Neural cell (in vitro differentiated cells): Measurements from ENCODE around the gene FAM163B. TPM values are rescaled to one million over a fixed set of nuclear protein-coding genes. Genes with fewer than 3 reads are reported as not detected.

Experiments
- H2AFZ ChIP-seq: fragments of 200-600, 300-800 bp; sonication (generic), shearing (Covaris generic); 2 replicates; pipeline ENCODE4 v1.6.0; 2014; ENCODE audit warnings: low read depth, mild to moderate bottlenecking, antibody characterized with exemption, low read length, moderate library complexity
- H3F3A ChIP-seq: fragments of 200-600 bp; shearing (Covaris generic); 2 replicates; pipeline ENCODE4 v1.6.1; 2016; ENCODE audit warnings: mild to moderate bottlenecking, moderate library complexity, mixed read lengths, antibody characterized with exemption, low read length; ENCODE audit not compliant: insufficient read depth, poor library complexity, severe bottlenecking
- H3K27ac ChIP-seq: fragments of 200-600, 300-800 bp; sonication (generic), shearing (Covaris generic); 2 replicates; pipeline ENCODE4 v1.5.1; 2014; ENCODE audit warnings: mild to moderate bottlenecking, low read length, moderate library complexity
- H3K27me3 ChIP-seq: fragments of 300-800, 200-600 bp; sonication (generic), shearing (Covaris generic); 2 replicates; pipeline ENCODE4 v1.6.0; 2014; ENCODE audit warnings: mild to moderate bottlenecking, low read depth, low read length, moderate library complexity; ENCODE audit not compliant: insufficient read depth
- H3K36me3 ChIP-seq: fragments of 300-800, 200-600 bp; sonication (generic), shearing (Covaris generic); 2 replicates; pipeline ENCODE4 v1.5.1; 2014; ENCODE audit warnings: mild to moderate bottlenecking, antibody characterized with exemption, low read length, moderate library complexity; ENCODE audit not compliant: insufficient read depth
- H3K4me2 ChIP-seq: fragments of 300-800, 200-600 bp; sonication (generic), shearing (Covaris generic); 2 replicates; pipeline ENCODE4 v1.6.0; 2014; ENCODE audit warnings: mild to moderate bottlenecking, low read length
- H3K4me3 ChIP-seq: fragments of 300-800, 200-600 bp; sonication (generic), shearing (Covaris generic); 2 replicates; pipeline ENCODE4 v1.5.1; 2014; ENCODE audit warnings: mild to moderate bottlenecking, low read length, moderate library complexity
- H3K79me2 ChIP-seq: fragments of 200-600 bp; shearing (Covaris generic); replicated peaks from 2 replicates; pipeline ENCODE4 v1.6.0; 2014; ENCODE audit warnings: mild to moderate bottlenecking, low read length, moderate library complexity; ENCODE audit not compliant: insufficient read depth
- H3K9ac ChIP-seq: fragments of 300-800, 200-600 bp; sonication (generic), shearing (Covaris generic); 2 replicates; pipeline ENCODE4 v1.6.1; 2016; ENCODE audit warnings: mild to moderate bottlenecking, low read length, mixed read lengths
- H3K9me2 ChIP-seq: fragments of 200-600 bp; shearing (Covaris generic); 2 replicates; pipeline ENCODE4 v1.6.1; 2016; ENCODE audit warnings: mild to moderate bottlenecking, low read length, mixed read lengths; ENCODE audit not compliant: insufficient read depth
- H3K9me3 ChIP-seq: fragments of 200-600, 300-800 bp; sonication (generic), shearing (Covaris generic); 2 replicates; pipeline ENCODE4 v1.6.1; 2016; ENCODE audit warnings: mild to moderate bottlenecking, mixed run types, low read length, moderate library complexity, mixed read lengths
- H4K20me1 ChIP-seq: fragments of 200-600 bp; shearing (Covaris generic); 2 replicates; pipeline ENCODE4 v1.6.1; 2016; ENCODE audit warnings: mild to moderate bottlenecking, mixed run types; ENCODE audit not compliant: insufficient read depth
- CTCF ChIP-seq: fragments of 450-650 bp; IDR thresholded peaks from 2 replicates; pipeline ENCODE4 v1.5.1; 2014; ENCODE audit warnings: antibody characterized with exemption, mild to moderate bottlenecking, moderate library complexity; ENCODE audit not compliant: poor library complexity, severe bottlenecking
- EP300 ChIP-seq: fragments of 450-650 bp; conservative IDR thresholded peaks from 2 replicates; pipeline ENCODE4 v1.6.1; 2014; ENCODE audit warnings: antibody characterized with exemption, mild to moderate bottlenecking, moderate library complexity; ENCODE audit not compliant: poor library complexity, severe bottlenecking
- EZH2 ChIP-seq: fragments of 200-600, 300-800 bp; shearing (Covaris generic), sonication (generic); IDR thresholded peaks from 2 replicates; pipeline ENCODE4 v1.6.1; 2014; ENCODE audit warnings: antibody characterized with exemption, low read length, borderline replicate concordance, mild to moderate bottlenecking; ENCODE audit not compliant: insufficient read depth, poor library complexity, severe bottlenecking
- MXI1 ChIP-seq: fragments of 450-650 bp; conservative IDR thresholded peaks from 2 replicates; pipeline ENCODE4 v1.6.1; 2014; ENCODE audit warnings: antibody characterized with exemption, mild to moderate bottlenecking; ENCODE audit not compliant: poor library complexity, severe bottlenecking
- POLR2AphosphoS5 ChIP-seq: IDR thresholded peaks from 2 replicates; pipeline ENCODE4 v1.6.1; 2012
- RAD21 ChIP-seq: fragments of 450-650 bp; conservative IDR thresholded peaks from 2 replicates; pipeline ENCODE4 v1.6.1; 2014; ENCODE audit warnings: antibody characterized with exemption, mild to moderate bottlenecking, moderate library complexity
- REST ChIP-seq: IDR thresholded peaks from 2 replicates; pipeline ENCODE4 v1.6.1; 2012; ENCODE audit warnings: borderline replicate concordance
- SMC3 ChIP-seq: fragments of 450-650 bp; conservative IDR thresholded peaks from 2 replicates; pipeline ENCODE4 v1.6.1; 2014; ENCODE audit warnings: antibody characterized with exemption, mild to moderate bottlenecking, moderate library complexity; ENCODE audit not compliant: poor library complexity
- TAF1 ChIP-seq: IDR thresholded peaks from 2 replicates; pipeline ENCODE4 v1.6.1; 2012; ENCODE audit warnings: low read depth
- polyA plus RNA-seq: library from polyadenylated mRNA; depleted of rRNA; stranded (reverse); fragments of >200 nt; gene quantifications from 2 replicates; pipeline ENCODE4 v1.2.3, GENCODE V29; 2014

FAM163B gene
- polyA plus RNA-seq, 1 donor from 2014 or later, result 1.5 TPM

- no peaks in the 10 kb centered on the region for H3K36me3 ChIP-seq
- H3K27ac ChIP-seq, result no peak overlapping the region
- no peaks in the 10 kb centered on the region for H4K20me1 ChIP-seq
- H3K9me3 ChIP-seq, result no peaks in the 10 kb centered on the region
- H3K79me2 ChIP-seq, result no peaks in the 10 kb centered on the region
- no peak overlapping the region for H2AFZ ChIP-seq
- no peaks in the 10 kb centered on the region for H3K27me3 ChIP-seq
- H3K4me3 ChIP-seq, result no peak overlapping the region
- TF ChIP-seq EZH2 (no peak), TAF1 (no peak), POLR2AphosphoS5 (no peak), CTCF (no peak), EP300 (no peak), RAD21 (no peak), REST (no peak), SMC3 (no peak), MXI1 (no peak)
- no peaks in the 10 kb centered on the region for H3K9me2 ChIP-seq
- H3K9ac ChIP-seq, result no peak overlapping the region
- no peak overlapping the region for H3K4me2 ChIP-seq
- H3F3A ChIP-seq, result no peaks in the 10 kb centered on the region
Measured at GRCh38 chr9:133639613-133640012, 30.4 kb upstream of the FAM163B start.

DNA sequence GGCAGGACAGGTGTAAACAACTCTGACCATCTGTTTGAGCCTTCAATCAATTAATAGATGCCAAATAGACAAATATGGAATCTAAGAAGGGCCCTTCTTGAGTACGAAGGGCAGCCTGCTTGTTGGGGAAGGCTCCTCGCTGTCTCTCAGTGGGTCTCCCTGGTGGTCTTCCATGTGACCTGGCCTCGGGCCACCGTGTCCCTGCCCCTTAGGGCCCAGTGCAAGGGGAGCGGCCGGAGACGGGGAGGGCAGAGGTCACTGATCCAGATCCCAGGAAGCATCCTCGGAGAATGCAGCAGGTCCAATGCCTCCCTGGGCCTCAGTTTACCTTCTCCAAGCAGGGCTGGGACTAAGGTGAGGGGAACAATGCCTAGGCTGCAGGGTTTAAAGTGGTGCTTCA lies 29.5 kb upstream of the FAM163B start:
- H3F3A ChIP-seq, result no peaks in the 10 kb centered on the region
- H3K27ac ChIP-seq, result no peak overlapping the region
- no peaks in the 10 kb centered on the region for H3K36me3 ChIP-seq
- H3K79me2 ChIP-seq, result no peaks in the 10 kb centered on the region
- H4K20me1 ChIP-seq, result no peaks in the 10 kb centered on the region
- no peak overlapping the region for H2AFZ ChIP-seq
- no peak overlapping the region for H3K4me3 ChIP-seq
- no peak overlapping the region for H3K9ac ChIP-seq
- H3K9me2 ChIP-seq, result no peaks in the 10 kb centered on the region
- TF ChIP-seq REST (no peak), TAF1 (no peak), SMC3 (no peak), CTCF (no peak), POLR2AphosphoS5 (no peak), EP300 (no peak), EZH2 (no peak), MXI1 (no peak), RAD21 (no peak)
- no peaks in the 10 kb centered on the region for H3K9me3 ChIP-seq
- no peaks in the 10 kb centered on the region for H3K27me3 ChIP-seq
- H3K4me2 ChIP-seq, result no peak overlapping the region
